SK-N-SH treated with all-trans-retinoic acid at 6 μM for 48 hours (cell line): ENCODE results near the gene NUP210L.
"Not testable (repeated sequence)": the region's sequence is repeated elsewhere in the genome, so short reads cannot be mapped to it uniquely, and the experiment has no call there.

Experiments used
- ATAC-seq: fragments of 200-7000 bp; cut with Tn5 transposase; 3 replicates; pipeline ENCODE4 v1.9.1; 2020; ENCODE audit warnings: mild to moderate bottlenecking, moderate library complexity
- ARNTL ChIP-seq: fragments of 450-650 bp; formaldehyde crosslinking; IDR thresholded peaks from 2 replicates; pipeline ENCODE4 v1.5.0; 2020; ENCODE audit warnings: low read depth, mild to moderate bottlenecking, moderate library complexity, borderline replicate concordance
- CREB5 ChIP-seq: fragments of 250-450 bp; sonication (Bioruptor Pico); IDR thresholded peaks from 2 replicates; pipeline ENCODE4 v1.5.1; 2020; ENCODE audit warnings: low read depth, mild to moderate bottlenecking, moderate library complexity
- ESRRG ChIP-seq: fragments of 250-450 bp; sonication (Bioruptor Pico); IDR thresholded peaks from 2 replicates; pipeline ENCODE4 v1.6.1; 2021; ENCODE audit warnings: mild to moderate bottlenecking
- GLIS3 ChIP-seq: fragments of 250-450 bp; sonication (Bioruptor Pico); IDR thresholded peaks from 2 replicates; pipeline ENCODE4 v1.5.0; 2020; ENCODE audit warnings: mild to moderate bottlenecking, moderate library complexity
- ISL1 ChIP-seq: fragments of 250-450 bp; sonication (Bioruptor Pico); IDR thresholded peaks from 2 replicates; pipeline ENCODE4 v2.1.2; 2022; ENCODE audit warnings: mild to moderate bottlenecking, moderate library complexity
- OSR1 ChIP-seq: fragments of 250-450 bp; sonication (Bioruptor Pico); IDR thresholded peaks from 2 replicates; pipeline ENCODE4 v1.8.0; 2022; ENCODE audit warnings: moderate library complexity, mild to moderate bottlenecking, inconsistent platforms
- POU6F1 ChIP-seq: fragments of 250-450 bp; sonication (Bioruptor Pico); IDR thresholded peaks from 2 replicates; pipeline ENCODE4 v1.8.0; 2021; ENCODE audit warnings: low read depth, mild to moderate bottlenecking, moderate library complexity, borderline replicate concordance
- RARB ChIP-seq: fragments of 250-450 bp; sonication (Bioruptor Pico); IDR thresholded peaks from 2 replicates; pipeline ENCODE4 v1.8.0; 2021; ENCODE audit warnings: mild to moderate bottlenecking, moderate library complexity
- SNAI2 ChIP-seq: fragments of 250-450 bp; sonication (Bioruptor Pico); IDR thresholded peaks from 2 replicates; pipeline ENCODE4 v1.5.0; 2020; ENCODE audit warnings: mild to moderate bottlenecking, moderate library complexity
- TCF4 ChIP-seq: fragments of 250-450 bp; sonication (Bioruptor Pico); IDR thresholded peaks from 2 replicates; pipeline ENCODE4 v1.8.0; 2021; ENCODE audit warnings: mild to moderate bottlenecking, moderate library complexity, borderline replicate concordance
- TOX ChIP-seq: fragments of 250-450 bp; sonication (Bioruptor Pico); IDR thresholded peaks from 2 replicates; pipeline ENCODE4 v1.8.0; 2021; ENCODE audit warnings: mild to moderate bottlenecking, moderate library complexity, borderline replicate concordance
- TSHZ2 ChIP-seq: fragments of 250-450 bp; sonication (Bioruptor Pico); IDR thresholded peaks from 2 replicates; pipeline ENCODE4 v1.5.0; 2020; ENCODE audit warnings: mild to moderate bottlenecking, moderate library complexity
- ZC3H10 ChIP-seq: fragments of 250-450 bp; sonication (Bioruptor Pico); IDR thresholded peaks from 2 replicates; pipeline ENCODE4 v1.5.1; 2021; ENCODE audit warnings: mild to moderate bottlenecking, moderate library complexity
- ZFP3 ChIP-seq: fragments of 250-450 bp; sonication (Bioruptor Pico); IDR thresholded peaks from 2 replicates; pipeline ENCODE4 v1.5.0; 2020; ENCODE audit warnings: mild to moderate bottlenecking, moderate library complexity
- ZFP30 ChIP-seq: fragments of 450-650 bp; formaldehyde crosslinking; IDR thresholded peaks from 2 replicates; pipeline ENCODE4 v1.5.0; 2022; ENCODE audit warnings: mild to moderate bottlenecking, moderate library complexity
- ZNF70 ChIP-seq: fragments of 450-650 bp; formaldehyde crosslinking; IDR thresholded peaks from 2 replicates; pipeline ENCODE4 v1.5.0; 2020; ENCODE audit warnings: mild to moderate bottlenecking, moderate library complexity
- ZNF8 ChIP-seq: fragments of 450-650 bp; formaldehyde crosslinking; IDR thresholded peaks from 2 replicates; pipeline ENCODE4 v1.5.0; 2020; ENCODE audit warnings: mild to moderate bottlenecking, moderate library complexity

NUP210L gene

GRCh38 chr1:153985941-153986761 lies 168.7 kb downstream of the NUP210L start, which contains the start of gene RAB13 (continued):
- TF ChIP-seq TOX (CRISPR knock-in tag) (no peak), TCF4 (no peak)

GRCh38 chr1:153985341-153985912 lies 169.4 kb downstream of the NUP210L start:
- TF ChIP-seq TSHZ2 (CRISPR knock-in tag) (no peak), ARNTL (CRISPR knock-in tag) (no peak), ZFP30 (CRISPR knock-in tag) (no peak), GLIS3 (CRISPR knock-in tag) (no peak), CREB5 (no peak), SNAI2 (CRISPR knock-in tag) (no peak), ZFP3 (CRISPR knock-in tag) (no peak)
- TF ChIP-seq, all 23 proteins: peak for 0
- ATAC-seq = peak; percentile 7

GRCh38 chr1:153984123-153984894 lies 170.6 kb downstream of the NUP210L start:
- no peak for ATAC-seq
- TF ChIP-seq ISL1 (CRISPR knock-in tag) (no peak), OSR1 (CRISPR knock-in tag) (no peak), ESRRG (CRISPR knock-in tag) (no peak), ZNF8 (no peak), ZC3H10 (CRISPR knock-in tag) (no peak), ZFP30 (CRISPR knock-in tag) (no peak), TSHZ2 (CRISPR knock-in tag) (no peak), ZNF70 (CRISPR knock-in tag) (no peak), POU6F1 (CRISPR knock-in tag) (no peak), ARNTL (CRISPR knock-in tag) (no peak), TOX (CRISPR knock-in tag) (no peak), RARB (CRISPR knock-in tag) (no peak), TCF4 (no peak)

GRCh38 chr1:153981735-153982134 lies 173.1 kb downstream of the NUP210L start:
- ATAC-seq = not testable (repeated sequence)

GRCh38 chr1:153979091-153979490 lies 175.8 kb downstream of the NUP210L start:
- not testable (repeated sequence) for ATAC-seq
